Loucy (cell line): ENCODE measurements around the gene C1QTNF4.

Source experiments
- CTCF ChIP-seq: fragments of 200-600 bp; sonication (generic); conservative IDR thresholded peaks from 2 replicates; pipeline ENCODE4 v1.5.1; 2014; ENCODE audit warnings: mild to moderate bottlenecking, antibody characterized with exemption, low read length
- EZH2phosphoT487 ChIP-seq: fragments of 200-600 bp; IDR thresholded peaks from 2 replicates; pipeline ENCODE4 v1.6.1; 2018; ENCODE audit warnings: antibody characterized with exemption, mild to moderate bottlenecking, moderate library complexity, borderline replicate concordance

- TF ChIP-seq CTCF (no peak), EZH2phosphoT487 (no peak)
These were observed 11.7 kb upstream of the C1QTNF4 start for GRCh38 chr11:47605921-47606320.
